SW 1271 (cell line): Measurements from ENCODE around the gene LIPF.
A peak's percentile ranks its signal among the peaks of the same experiment; 100 is the strongest.
"Not testable (repeated sequence)": the region's sequence is repeated elsewhere in the genome, so short reads cannot be mapped to it uniquely, and the experiment has no call there.

ENCODE experiments used
- DNase-seq, 2 experiments: peaks; one replicate each; lab custom pipeline; 2025; lab: John Stamatoyannopoulos, UW

LIPF gene

GRCh38 chr10:88664142-88664541 is at the start of gene LIPF:
Gene LIPF (plus strand): TSS chr10:88664442. CDS start chr10:88667298, 2,856 bp downstream.
- DNase-seq: no peak

DNA sequence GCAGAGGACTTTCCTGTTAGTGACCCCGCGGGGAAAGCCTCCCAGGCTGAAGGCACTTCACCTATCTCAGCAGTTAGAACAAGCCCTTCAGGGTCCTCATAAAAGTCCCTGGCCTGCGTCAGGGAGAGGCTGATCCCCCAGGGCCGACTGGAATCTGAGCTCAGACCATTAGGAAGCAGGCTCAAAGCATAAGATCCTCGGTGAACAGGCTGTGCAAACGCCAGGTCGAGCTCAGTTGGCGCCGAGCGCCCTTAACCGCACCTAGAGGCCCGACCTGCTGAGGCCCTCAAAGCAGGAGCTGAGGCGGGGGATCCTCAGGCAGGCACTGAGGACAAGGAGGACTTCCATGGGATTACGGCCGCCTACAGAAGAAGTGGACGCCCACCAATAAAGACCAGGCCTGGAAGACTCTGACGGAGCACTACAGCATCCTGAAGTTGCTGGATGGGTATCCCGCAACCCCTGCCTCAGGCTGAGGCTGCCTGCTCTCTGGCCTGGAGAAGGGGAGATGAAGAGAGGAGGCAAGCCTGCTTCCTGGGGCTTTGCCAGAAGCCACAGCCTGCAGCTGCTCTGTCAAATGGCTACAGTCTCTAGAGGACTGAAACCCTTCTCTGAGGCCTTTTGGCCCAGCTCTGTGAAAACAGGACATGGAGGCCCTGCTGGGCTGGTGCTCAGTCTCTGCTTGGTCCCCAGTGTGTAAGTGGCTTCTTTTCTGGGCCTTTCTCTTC is 47.8 kb upstream of the LIPF start:
- DNase-seq: no peak

DNA sequence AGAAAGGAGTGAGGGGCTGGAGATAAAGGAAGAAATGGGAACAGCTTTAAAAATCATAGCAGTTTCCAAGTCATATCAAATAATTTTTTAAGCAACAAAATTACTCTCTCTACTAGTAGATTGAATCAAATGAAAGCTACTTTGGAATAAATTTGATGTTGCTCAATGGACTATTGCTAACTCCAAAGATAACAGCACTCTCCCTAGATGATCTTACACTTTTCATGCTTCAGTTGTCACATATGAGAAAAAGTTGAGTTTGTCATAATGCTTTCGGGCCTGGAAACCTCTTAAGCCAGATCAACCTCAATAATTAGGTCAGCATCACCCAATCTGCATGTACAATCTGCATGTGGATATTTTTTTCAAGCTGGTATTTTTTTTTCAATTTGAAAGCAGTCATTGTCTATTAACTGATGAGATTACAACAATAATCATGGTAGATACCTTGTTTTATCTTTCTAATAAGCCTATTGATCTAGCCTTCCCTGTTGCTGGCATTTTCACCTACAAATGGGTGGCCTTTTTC is 46.4 kb upstream of the LIPF start:
- DNase-seq: no peak

- DNase-seq: no peak
These were observed 45.7 kb upstream of the LIPF start for GRCh38 chr10:88618496-88618895.

DNA sequence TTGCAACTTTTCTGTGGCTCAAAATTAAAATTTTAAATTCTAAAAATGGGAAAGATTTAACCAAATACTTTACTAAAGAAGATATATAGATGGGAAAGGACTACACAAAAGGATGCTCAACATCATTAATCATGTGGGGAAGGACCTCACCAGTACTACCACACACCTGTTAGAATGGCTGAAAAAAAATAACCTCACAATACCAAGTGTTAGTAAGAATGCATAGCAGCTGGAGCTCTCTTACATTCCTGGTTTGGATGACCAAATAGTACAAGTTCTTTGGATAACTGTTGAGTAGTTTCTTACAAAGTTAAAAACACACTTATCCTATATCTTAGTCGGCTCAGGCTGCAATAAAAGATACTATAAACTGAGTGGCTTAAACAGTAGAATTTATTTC is 43.8 kb upstream of the LIPF start:
- DNase-seq: no peak

DNA sequence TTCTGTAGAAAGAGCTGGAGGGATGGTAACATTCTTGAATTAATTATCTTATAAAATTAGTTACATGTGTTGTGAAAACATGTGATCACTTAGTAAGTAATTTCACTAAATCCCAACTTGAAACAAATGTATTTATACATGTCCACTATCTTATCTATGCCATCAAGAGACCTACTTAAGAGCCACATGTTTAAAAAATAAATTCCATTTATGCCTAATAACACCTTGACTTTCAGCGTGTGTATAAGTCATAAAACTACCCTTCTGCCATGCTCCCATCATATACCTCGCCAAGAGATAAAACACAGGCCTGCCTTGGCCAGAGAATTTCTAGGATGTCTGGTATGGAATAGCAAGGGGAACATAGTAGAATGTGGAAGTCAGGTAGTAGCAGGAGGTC is 40.4 kb upstream of the LIPF start:
- no peak for DNase-seq

GRCh38 chr10:88624840-88625239 is 39.4 kb upstream of the LIPF start:
- no peak for DNase-seq

DNA sequence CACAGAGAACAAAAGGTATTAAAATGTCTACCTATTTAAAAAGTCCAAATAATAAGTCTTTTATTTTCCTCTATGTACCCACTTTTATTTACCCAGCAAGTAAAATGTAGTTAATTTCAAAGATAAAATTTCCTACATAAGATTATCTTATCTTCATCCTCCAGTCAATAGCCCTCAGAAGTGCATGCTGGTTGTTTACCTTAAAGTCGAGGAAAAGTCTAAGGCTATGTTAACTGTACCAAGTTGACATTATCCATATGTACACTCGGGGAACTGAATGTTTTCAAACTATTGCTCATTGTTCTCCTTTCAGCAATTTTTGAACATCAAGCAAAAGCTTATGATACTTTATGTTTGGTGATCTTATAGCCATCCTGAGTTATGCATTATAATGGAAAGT is 24.1 kb upstream of the LIPF start:
- DNase-seq: no peak

GRCh38 chr10:88642209-88642608 is 22.0 kb upstream of the LIPF start:
- DNase-seq: no peak

- no peak for DNase-seq
These were observed 21.3 kb upstream of the LIPF start for GRCh38 chr10:88642963-88643362.

DNA sequence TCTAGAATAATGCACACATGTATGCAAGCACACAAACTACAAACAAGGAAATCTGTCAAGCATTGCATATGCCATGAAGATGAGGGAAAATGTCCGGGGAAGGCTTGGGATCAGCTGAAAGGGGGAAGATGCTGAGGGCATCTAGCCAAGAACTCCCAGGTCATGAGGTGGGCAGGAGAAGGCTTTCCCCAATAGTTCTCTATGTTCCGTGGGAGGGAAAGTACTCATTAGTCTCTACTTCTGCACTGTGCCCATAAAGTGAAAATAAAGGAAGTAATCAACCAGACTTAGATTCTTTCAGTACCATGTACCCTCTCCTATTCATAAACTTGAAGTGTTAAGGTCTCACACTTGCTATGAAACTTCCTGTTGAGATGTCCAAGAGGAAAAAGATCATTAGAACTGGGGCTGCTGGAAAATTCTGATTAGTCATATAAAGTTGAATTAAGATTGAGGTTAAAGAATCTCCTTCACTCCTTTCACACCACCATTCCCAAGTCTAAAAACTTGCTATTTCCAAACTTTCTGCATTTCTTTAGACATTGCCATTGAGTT is 17.1 kb upstream of the LIPF start:
- DNase-seq: no peak

DNA sequence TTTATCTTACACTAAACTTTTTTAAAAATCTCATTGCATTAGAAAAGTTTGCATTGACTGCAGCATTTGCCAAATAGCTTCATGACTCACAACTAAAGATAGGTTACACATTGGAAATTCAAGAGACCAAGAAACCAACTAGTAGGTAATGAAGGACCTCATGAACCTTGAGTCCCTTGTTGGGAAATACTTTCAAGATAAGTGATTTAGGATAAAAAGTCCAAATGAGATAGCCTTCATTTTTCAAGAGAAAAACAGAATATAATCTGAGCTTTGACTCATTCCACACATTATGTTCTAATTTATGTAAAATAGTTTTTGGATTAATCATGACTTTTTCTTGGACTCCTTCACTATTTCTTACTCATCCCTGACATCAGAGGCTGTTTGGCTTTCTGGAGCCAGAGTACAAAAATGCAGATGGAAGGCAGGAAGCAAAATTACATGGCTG is 13.1 kb upstream of the LIPF start:
- DNase-seq: peak in 1 of 2 experiments; percentile 72

- no peak for DNase-seq
These were observed 11.6 kb upstream of the LIPF start for GRCh38 chr10:88652616-88653015.

- no peak for DNase-seq
These were observed 6.3 kb upstream of the LIPF start for GRCh38 chr10:88657901-88658300.

GRCh38 chr10:88659725-88660597 is 4.3 kb upstream of the LIPF start:
- DNase-seq: no peak

DNA sequence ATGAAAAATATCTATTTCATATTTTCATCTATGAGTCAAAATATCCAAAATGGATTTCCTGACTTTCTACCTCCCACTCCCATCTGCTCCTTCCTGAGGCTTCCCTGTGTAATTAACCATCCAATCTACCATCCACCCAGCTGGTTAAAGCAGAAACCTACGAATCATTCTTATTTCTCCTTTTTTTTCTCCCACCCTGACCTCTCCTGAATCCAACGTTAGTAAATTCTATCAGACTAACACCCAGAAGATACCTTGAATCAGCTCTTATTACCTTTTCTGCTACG is 3.7 kb upstream of the LIPF start:
- DNase-seq: no peak

- DNase-seq: no peak
These were observed 3.2 kb upstream of the LIPF start for GRCh38 chr10:88661018-88661417.

DNA sequence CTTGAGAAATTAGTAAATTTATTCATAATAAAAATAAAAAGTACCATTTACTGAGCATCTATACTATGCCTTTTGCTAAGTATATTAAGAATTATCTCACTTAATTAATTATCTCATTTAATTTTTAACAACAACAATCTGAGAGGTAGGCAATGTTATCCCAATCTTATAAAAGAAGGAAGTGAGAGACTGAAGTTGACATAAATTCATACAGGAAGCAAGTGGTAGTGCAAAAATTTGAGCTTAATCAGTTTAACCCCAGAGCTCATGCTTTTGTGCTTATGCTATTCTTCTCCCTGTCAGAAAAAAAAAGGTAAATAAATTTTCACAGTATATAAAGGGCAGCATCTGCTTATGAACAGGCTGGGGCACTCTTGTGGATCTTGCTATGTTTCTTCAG is 2.7 kb upstream of the LIPF start:
- DNase-seq: no peak

GRCh38 chr10:88663153-88663552 is 1.1 kb upstream of the LIPF start:
- DNase-seq: not testable (repeated sequence)

DNA sequence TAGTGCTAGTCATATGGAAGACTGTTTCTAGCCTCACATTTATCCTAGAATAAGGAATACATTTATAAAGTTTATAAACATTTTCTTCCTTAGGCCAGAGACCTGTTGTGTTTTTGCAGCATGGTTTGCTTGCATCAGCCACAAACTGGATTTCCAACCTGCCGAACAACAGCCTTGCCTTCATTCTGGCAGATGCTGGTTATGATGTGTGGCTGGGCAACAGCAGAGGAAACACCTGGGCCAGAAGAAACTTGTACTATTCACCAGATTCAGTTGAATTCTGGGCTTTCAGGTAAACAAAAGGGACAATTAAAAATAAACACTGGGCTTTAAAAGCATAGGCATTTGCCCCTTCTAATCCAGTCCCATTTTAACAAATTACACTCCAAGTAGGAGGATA is 4.2 kb downstream of the LIPF start:
- DNase-seq: no peak

DNA sequence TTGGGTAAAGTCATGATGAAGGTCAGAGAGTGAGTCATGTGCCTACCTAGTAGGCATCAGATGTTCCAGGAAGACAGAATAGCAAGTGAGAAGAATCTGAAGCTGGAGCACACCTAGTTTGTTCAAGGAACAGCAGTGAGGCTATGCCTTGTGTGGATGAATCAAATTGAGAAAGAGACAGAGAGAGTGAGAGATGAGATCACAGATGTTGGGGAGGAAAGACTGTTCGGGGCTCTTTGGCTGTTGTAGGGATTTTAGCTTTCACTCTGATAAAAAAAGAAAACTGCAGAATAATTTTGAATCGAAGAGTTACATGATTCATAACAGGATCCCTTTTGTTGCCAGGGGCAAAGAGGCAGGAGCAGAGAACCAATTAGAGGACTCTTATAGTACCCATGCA is 6.3 kb downstream of the LIPF start:
- DNase-seq: no peak

DNA sequence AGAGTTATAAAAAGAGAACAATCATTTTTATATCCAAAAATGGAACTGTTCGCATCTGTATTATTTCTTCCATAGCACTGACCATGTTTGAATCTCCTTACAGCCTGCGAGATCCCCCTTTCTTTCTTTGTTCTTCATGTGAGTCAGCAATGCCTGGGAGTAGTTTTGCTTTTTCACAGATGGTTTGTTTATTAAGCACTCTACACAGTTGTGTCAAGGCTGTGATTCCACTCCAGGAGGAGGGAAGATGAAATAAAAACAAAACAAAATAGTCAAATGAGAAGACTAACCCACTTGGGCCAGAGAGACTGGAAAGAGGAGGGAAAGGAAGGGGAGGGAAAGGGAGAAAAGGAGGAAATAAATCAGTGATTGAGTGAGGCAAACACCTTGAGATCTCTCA is 7.8 kb downstream of the LIPF start:
- no peak for DNase-seq
